Activated CD8-positive, alpha-beta memory T cell treated with anti-CD3 and anti-CD28 coated beads for 1 hour (primary cell): ENCODE data around the gene BTG2.
A peak's percentile ranks its signal among the peaks of the same experiment; 100 is the strongest.
"Not testable (repeated sequence)": the region's sequence is repeated elsewhere in the genome, so short reads cannot be mapped to it uniquely, and the experiment has no call there.

ENCODE experiments used
- DNase-seq, 2 donors: peaks; one replicate each; pipeline ENCODE4 v3.0.0-alpha.2; 2020; ENCODE audit warnings: low read depth in 1 of 2; ENCODE audit errors: extremely low read depth in 1 of 2

BTG2 gene, protein sequence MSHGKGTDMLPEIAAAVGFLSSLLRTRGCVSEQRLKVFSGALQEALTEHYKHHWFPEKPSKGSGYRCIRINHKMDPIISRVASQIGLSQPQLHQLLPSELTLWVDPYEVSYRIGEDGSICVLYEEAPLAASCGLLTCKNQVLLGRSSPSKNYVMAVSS

GRCh38 chr1:203304919-203305808 lies at the start of gene BTG2:
Gene BTG2 (plus strand): TSS chr1:203305519. CDS start chr1:203305607, 88 bp downstream.
- DNase-seq = peak; percentile 87 to 90

- DNase-seq = not testable (repeated sequence)
These were observed 48.7 kb upstream of the BTG2 start for GRCh38 chr1:203256636-203257035.

DNA sequence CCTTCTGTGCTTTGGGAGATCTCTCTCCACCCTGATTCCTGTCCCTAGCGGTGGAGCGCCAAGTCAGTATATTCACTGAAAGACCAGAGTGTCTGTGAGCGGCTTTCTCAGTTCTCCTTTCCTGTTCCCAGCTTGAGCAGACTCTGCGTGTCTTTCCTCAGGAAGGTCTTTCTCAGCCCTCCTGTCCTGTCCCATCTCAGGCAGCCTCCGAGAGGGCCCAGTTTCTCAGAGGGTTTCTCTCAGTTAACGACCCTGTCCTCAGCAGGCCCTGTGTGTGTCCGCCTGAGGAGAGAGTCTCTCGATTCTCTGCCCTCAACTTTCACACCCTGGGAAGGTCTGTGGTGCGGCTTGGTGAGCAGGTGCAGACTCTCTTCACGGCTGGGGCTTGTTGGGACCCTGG lies 41.8 kb upstream of the BTG2 start:
- no peak for DNase-seq

- no peak for DNase-seq
These were observed 41.2 kb upstream of the BTG2 start for GRCh38 chr1:203264052-203264501.

DNA sequence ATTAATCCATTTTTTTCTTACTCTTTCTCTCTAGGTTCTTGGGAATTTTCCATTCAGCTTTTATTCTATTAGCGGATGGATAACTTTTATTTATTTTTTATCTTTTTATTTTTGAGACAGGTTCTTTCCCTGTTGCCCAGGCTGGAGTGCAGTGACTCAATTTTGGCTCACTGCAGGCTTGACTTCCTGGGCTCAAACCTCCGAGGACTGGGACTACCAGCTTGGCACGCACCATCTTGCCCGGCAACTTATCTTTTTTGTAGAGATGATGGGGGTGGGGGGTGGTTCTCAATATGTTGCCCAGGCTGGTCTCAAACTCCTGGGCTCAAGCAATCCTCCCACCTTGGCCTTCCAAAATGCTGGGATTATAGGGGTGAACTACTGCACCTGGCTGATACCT lies 39.8 kb upstream of the BTG2 start:
- DNase-seq = no peak

- DNase-seq = not testable (repeated sequence)
These were observed 39.2 kb upstream of the BTG2 start for GRCh38 chr1:203266140-203266539.

- peak; percentile 56 to 65 for DNase-seq
These were observed 37.9 kb upstream of the BTG2 start for GRCh38 chr1:203267347-203267846.

- DNase-seq = no peak
These were observed 37.4 kb upstream of the BTG2 start for GRCh38 chr1:203267912-203268311.

DNA sequence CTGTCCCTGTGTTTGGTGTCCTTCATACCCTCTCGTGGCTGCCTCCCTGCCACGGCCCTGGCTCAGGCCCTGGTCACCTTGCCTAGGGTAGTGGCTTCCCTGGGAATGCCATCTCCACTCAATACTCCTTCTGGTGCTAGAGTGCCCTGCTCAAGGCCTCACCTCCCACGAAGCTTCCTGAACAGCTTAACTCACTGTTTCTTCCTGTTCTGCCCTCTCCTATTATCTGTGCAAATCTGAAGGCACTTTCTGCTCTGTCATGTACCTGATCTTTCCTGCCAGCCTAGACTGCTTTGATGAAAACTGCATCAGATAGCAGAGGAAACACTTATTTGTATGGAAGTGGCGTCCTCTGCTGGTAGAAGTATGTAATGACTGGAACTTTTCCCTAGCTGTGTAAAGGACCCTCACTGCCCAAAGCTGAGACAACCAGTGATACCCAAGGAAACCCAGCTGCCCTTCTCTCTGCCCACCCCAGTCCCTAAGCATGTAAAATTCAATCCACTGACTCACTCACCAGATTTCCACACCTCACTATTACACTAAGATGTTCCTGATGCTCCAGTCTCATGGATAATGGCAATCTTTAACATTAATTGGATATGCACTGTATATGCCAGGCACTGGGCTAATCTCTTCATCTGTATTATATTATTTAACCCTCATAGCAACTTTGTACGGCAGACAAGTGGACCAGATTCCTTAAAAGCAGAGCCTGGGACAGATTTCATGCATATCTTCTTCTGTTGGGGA lies 36.2 kb upstream of the BTG2 start:
- DNase-seq = no peak

DNA sequence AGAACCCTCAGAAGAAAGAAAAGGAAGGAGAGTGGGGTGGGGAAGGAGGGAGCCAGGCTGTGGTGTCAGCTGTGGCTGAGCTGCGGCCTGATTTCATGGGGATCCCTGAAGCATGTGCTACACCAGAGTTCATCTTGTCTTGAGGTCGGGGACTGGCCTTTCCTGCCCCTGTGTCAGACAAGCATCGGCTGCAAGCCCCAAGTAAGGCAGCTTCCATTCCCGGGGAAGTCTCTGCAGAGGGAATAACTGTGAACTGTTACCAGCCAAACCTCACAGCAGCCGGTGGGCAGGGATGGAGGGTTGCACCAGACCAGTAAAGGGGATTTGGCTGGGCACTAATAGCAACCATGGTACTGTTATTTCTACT lies 35.7 kb upstream of the BTG2 start:
- no peak for DNase-seq

DNA sequence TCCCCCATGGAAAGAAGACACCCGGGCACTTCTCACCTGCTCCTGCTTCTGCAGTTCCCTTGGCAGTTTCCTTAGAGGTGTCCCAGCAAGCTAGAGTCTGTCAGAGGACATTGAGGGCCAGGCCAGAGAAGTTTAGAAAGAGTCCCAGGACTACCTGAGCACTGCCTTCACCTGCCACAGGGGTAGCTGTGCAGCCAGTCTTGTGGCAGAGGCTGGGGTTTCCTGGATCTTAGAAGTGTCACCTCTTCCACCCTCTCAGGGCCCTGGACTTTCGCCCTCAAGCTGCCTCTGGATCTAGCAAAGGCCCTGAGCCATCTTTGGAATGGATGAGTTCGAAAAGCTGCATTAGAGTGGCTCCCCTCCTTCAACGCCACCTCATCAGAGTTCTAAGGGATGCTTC lies 34.9 kb upstream of the BTG2 start:
- DNase-seq = no peak

DNA sequence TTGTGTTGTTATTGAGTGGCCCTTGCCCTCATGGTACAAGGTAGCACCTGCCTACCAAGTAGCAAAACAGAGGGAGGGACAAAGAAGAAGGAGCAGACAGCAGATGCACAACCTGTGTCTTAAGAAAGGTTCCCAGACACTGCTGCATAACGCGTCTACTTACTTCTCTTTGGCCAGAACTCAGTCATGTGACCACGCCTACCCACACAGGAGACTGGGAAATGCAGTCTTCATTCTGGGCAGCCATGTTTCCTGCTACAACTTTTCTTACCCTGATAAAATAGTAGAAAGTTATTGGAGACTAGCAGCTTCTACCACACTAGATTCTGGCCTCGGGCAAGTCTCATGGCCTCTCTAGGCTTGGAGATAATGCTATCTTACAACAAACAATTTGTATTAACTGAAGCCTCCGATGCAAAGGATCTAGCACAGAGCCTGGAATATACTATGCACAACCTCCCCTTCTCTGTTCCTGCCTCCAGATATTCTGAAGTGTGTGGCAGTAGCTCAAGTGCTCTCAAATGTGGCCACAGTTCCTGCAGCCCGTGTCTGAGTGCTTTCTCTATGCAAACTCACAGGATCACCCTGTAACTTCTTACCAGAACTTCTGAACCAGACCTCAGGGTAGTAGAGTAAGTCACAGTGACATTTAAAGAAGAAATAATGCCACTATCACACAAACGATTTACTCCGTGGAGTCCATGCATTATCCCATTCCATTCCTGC lies 34.1 kb upstream of the BTG2 start:
- DNase-seq = no peak

DNA sequence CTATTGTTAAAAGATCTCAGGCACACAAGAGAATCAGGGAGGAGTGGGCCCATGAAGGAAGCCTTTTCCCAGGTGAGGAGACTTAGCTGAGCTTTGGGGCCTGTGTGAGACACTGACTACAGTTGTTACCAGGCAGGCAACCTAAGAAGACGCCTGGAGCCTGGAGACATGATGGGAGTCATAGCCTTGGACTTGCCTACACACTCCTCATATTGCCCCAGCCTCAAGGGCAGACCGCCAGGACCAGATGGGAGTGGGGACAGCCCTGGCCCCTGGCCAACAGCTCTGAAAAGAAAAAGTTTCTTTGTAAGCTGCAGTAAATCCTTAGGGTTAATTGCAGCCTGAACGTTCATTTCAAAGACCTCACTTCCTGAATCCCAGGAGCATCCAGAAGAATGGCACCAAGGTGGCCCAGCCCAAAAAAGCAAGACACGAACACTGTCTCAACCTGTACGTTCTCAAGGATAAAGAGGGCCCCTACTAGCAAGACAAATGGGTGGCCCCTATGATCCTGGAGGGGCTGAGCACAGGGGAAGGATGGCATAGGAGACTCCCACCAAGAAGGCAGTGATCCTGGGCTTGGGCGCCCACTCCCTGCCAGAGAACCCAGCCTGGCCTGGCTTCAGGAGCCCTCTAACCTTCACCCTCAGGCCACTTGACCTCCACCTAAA lies 33.2 kb upstream of the BTG2 start:
- DNase-seq = no peak

DNA sequence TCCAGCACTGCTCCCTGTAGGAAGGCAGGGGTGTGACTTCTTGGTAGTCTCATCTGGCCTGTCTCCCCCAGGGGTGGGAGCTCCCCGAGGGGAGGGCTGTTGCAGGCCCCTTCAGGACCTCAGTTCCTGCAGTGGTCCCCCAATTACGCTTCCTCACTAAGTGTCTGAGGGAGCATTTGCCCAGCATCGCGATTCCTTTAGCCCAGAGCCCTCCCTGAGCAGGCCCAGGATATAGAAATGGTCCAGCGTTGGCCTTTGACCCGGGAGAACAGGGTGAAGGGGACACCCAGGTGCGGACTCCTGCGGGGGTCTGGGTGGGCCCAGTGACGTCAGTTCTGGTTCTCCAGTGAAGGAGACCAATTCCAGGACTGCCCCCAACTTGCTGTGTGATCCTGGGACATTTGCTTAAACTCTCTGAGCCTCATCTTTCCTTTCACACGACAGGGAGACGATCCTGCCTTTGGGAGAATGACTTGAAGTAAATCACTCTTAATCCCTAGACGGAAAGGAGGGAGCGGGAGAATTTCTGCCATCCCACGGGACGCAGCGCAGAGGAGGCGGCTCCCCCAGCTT lies 32.6 kb upstream of the BTG2 start:
- no peak for DNase-seq

DNA sequence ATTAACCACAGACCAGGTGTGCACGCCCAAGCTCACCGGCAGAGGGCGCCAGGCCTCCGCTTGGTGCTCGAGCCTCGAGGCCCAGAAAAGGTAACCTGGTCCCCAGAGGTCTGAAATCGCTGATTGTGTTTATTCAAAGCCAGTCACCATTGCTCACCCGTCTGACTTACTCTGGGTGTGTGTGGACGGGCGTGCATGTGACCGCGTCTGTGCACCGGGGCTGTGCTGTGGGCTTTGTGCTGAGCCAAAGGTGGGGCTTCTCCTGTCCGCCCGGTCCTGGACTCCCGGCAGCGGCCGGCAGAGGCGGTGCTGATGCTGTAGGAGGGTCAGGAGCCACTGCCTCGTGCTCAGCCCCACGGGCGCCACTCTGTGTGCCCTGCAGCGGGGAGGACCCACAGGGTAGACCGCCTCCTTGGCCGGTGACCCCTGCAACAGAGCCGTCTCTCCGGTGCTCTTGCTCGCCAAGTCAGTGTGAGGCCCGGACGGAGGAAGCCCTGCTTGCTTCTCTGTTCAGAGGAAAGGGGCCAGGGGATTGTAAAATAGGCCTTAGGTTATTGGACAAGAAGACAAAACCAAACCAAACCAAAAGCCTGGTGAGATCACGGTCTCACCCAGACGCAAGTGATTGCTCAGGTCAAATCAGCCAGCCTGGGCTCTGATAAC lies 32.0 kb upstream of the BTG2 start:
- DNase-seq = peak; percentile 80 to 89

GRCh38 chr1:203273869-203274602 lies 31.3 kb upstream of the BTG2 start:
- no peak for DNase-seq

DNA sequence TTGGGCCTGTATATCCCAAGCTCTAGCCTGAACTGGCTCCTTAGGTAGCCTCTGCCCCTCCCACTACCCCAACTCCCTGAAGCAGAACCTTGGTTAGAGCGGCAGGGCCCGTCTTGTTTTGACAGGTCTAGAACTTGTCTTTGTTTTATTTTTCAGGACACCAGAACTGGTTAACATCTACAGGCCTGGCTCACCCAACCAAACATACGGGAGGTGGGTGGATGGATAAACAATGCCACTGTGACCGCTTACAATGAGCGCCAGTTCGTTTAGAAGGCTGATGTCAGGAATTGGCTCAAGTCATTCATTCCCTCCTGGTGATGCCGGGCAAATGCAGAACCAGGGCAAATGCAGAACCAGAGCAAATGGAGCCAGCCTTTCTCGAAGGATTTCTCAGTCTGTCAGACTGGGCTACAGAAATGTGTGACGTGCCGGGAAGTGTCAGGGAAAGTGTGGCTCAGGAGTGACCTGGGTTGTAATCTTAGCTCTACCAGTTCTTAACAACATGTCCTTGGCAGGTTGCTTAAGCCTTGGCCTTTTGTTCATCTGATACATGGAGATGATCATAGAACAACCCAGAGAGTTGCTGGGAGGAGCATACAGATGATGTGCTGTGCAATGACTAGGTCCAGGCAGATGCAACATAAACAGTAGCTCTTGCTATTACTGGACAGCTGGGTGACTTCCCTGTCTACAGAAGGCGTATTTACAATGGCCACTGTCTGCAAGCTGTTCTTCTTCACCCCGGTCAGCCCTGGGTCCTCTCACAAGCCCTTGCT lies 30.5 kb upstream of the BTG2 start:
- DNase-seq = no peak
